HG03159 (cell line): ENCODE measurements around the gene DPT.

Experiments used
- ATAC-seq: cut with Tn5 transposase; IDR thresholded peaks from one replicate; pipeline ENCODE4 v1.9.1; 2021; ENCODE audit warnings: mild to moderate bottlenecking, moderate library complexity; ENCODE audit not compliant: unreplicated experiment

The DPT gene

GRCh38 chr1:168736520-168736919 lies 7.5 kb upstream of the DPT start:
- no peak for ATAC-seq

GRCh38 chr1:168735974-168736373 lies 7.0 kb upstream of the DPT start:
- ATAC-seq = no peak

GRCh38 chr1:168734946-168735345 lies 5.9 kb upstream of the DPT start:
- ATAC-seq = no peak

- ATAC-seq = no peak
Measured at GRCh38 chr1:168734271-168734670, 5.3 kb upstream of the DPT start.

GRCh38 chr1:168733241-168733640 lies 4.2 kb upstream of the DPT start:
- no peak for ATAC-seq

- ATAC-seq = no peak
Measured at GRCh38 chr1:168732736-168733135, 3.7 kb upstream of the DPT start.

- no peak for ATAC-seq
Measured at GRCh38 chr1:168731244-168731953, 2.4 kb upstream of the DPT start.

- no peak for ATAC-seq
Measured at GRCh38 chr1:168729405-168729802, 398 bp upstream of the DPT start.

- no peak for ATAC-seq
Measured at GRCh38 chr1:168726719-168727118, 2.3 kb downstream of the DPT start.

- ATAC-seq = no peak
Measured at GRCh38 chr1:168726281-168726680, 2.7 kb downstream of the DPT start.

GRCh38 chr1:168725831-168726230 lies 3.2 kb downstream of the DPT start:
- ATAC-seq = no peak

- ATAC-seq = no peak
Measured at GRCh38 chr1:168725060-168725459, 3.9 kb downstream of the DPT start.

- ATAC-seq = no peak
Measured at GRCh38 chr1:168723000-168723399, 6.0 kb downstream of the DPT start.

GRCh38 chr1:168720839-168721238 lies 8.2 kb downstream of the DPT start:
- no peak for ATAC-seq

GRCh38 chr1:168719306-168720111 lies 9.5 kb downstream of the DPT start:
- peak; percentile 62 for ATAC-seq

GRCh38 chr1:168717906-168718891 lies 10.8 kb downstream of the DPT start:
- no peak for ATAC-seq

- ATAC-seq = no peak
Measured at GRCh38 chr1:168714012-168714411, 15.0 kb downstream of the DPT start.

GRCh38 chr1:168709405-168710363 lies 19.3 kb downstream of the DPT start:
- ATAC-seq = no peak

- ATAC-seq = no peak
Measured at GRCh38 chr1:168708698-168709404, 20.2 kb downstream of the DPT start.
